ENCODE data around the gene PBX4.

- TF ChIP-seq POLR2AphosphoS5 (IDR thresholded peaks at IDR 0.05; ENCODE audit: low read depth, low read length) (no peak), SRF (IDR thresholded peaks at IDR 0.05; ENCODE audit: low read depth) (no peak), CTCF (IDR thresholded peaks at IDR 0.05 in 2 of 3, conservative IDR thresholded peaks at IDR 0.05 in 1 of 3; ENCODE audit: borderline replicate concordance in 1 of 3, insufficient read depth in 1 of 3, low read depth in 2 of 3, low read length in 2 of 3) (no peak), CBX3 (IDR thresholded peaks at IDR 0.05; ENCODE audit: low read depth) (no peak), YY1 (IDR thresholded peaks at IDR 0.05; ENCODE audit: extremely low read depth, insufficient replicate concordance, low read depth, low read length) (no peak), JUND (IDR thresholded peaks at IDR 0.05) (no peak)
Observed at GRCh38 chr19:19592690-19593089, 25.8 kb downstream of the PBX4 start.
